ENCODE results near the gene NACC1.

Gene NACC1

GRCh38 chr19:13150187-13150930 lies 32.3 kb downstream of the NACC1 start, which contains the start of the genes IER2 and STX10:
Gene IER2 (plus strand): TSS chr19:13150411. CDS start chr19:13153187, 2,776 bp downstream.
Gene STX10 (minus strand): TSS chr19:13150375. CDS start chr19:13150173, 202 bp downstream.
- Histone ChIP-seq H3K9me3 (ENCODE audit: control insufficient read depth, insufficient read depth, low read length) (no peaks in the 10 kb centered on the region), H3K9ac (ENCODE audit: low read depth, low read length) (peak within 1 kb of the TSS; percentile 91), H3K4me1 (ENCODE audit: insufficient read depth, low read length) (no peaks in the 10 kb centered on the region), H3K36me3 (ENCODE audit: insufficient read depth, low read length) (no peaks in the 10 kb centered on the region)

GRCh38 chr19:13150931-13151604 lies 33.0 kb downstream of the NACC1 start:
- no peaks in the 10 kb centered on the region; the same call in 1 of the 2 replicates for H3K4me1 ChIP-seq (ENCODE audit: insufficient read depth, low read length)
- H3K9me3 ChIP-seq (ENCODE audit: control insufficient read depth, insufficient read depth, low read length), result no peaks in the 10 kb centered on the region
- H3K9ac ChIP-seq (ENCODE audit: low read depth, low read length), result peak overlapping the region; percentile 91
- H3K36me3 ChIP-seq (ENCODE audit: insufficient read depth, low read length), result no peaks in the 10 kb centered on the region

- H3K36me3 ChIP-seq (ENCODE audit: insufficient read depth, low read length), result no peaks in the 10 kb centered on the region
- H3K9me3 ChIP-seq (ENCODE audit: control insufficient read depth, insufficient read depth, low read length), result no peaks in the 10 kb centered on the region
- H3K9ac ChIP-seq (ENCODE audit: low read depth, low read length), result peak overlapping the region; percentile 91
- H3K4me1 ChIP-seq (ENCODE audit: insufficient read depth, low read length), result peaks cover 4% of the 10 kb centered on the region; the same call in 1 of the 2 replicates
Observed at GRCh38 chr19:13151605-13152355, 33.7 kb downstream of the NACC1 start.

- Histone ChIP-seq H3K36me3 (ENCODE audit: insufficient read depth, low read length) (no peaks in the 10 kb centered on the region), H3K9me3 (ENCODE audit: control insufficient read depth, insufficient read depth, low read length) (no peaks in the 10 kb centered on the region), H3K9ac (ENCODE audit: low read depth, low read length) (peak overlapping the region; percentile 81), H3K4me1 (ENCODE audit: insufficient read depth, low read length) (peaks cover 4% of the 10 kb centered on the region; the same call in 1 of the 2 replicates)
Observed at GRCh38 chr19:13152356-13152973, 34.4 kb downstream of the NACC1 start.

- H3K9me3 ChIP-seq (ENCODE audit: control insufficient read depth, insufficient read depth, low read length), result no peaks in the 10 kb centered on the region
- no peaks in the 10 kb centered on the region for H3K36me3 ChIP-seq (ENCODE audit: insufficient read depth, low read length)
- peak overlapping the region; percentile 81 for H3K9ac ChIP-seq (ENCODE audit: low read depth, low read length)
- H3K4me1 ChIP-seq (ENCODE audit: insufficient read depth, low read length), result peaks cover 4% of the 10 kb centered on the region; the same call in 1 of the 2 replicates
Observed at GRCh38 chr19:13152974-13153568, 35.0 kb downstream of the NACC1 start.

- H3K36me3 ChIP-seq (ENCODE audit: insufficient read depth, low read length), result no peaks in the 10 kb centered on the region
- H3K9ac ChIP-seq (ENCODE audit: low read depth, low read length), result peak overlapping the region; percentile 81
- peaks cover 4% of the 10 kb centered on the region; the same call in 1 of the 2 replicates for H3K4me1 ChIP-seq (ENCODE audit: insufficient read depth, low read length)
- no peaks in the 10 kb centered on the region for H3K9me3 ChIP-seq (ENCODE audit: control insufficient read depth, insufficient read depth, low read length)
Observed at GRCh38 chr19:13153569-13154240, 35.6 kb downstream of the NACC1 start.

- peak overlapping the region; percentile 81 for H3K9ac ChIP-seq (ENCODE audit: low read depth, low read length)
- peaks cover 4% of the 10 kb centered on the region; the same call in 1 of the 2 replicates for H3K4me1 ChIP-seq (ENCODE audit: insufficient read depth, low read length)
- no peaks in the 10 kb centered on the region for H3K36me3 ChIP-seq (ENCODE audit: insufficient read depth, low read length)
- H3K9me3 ChIP-seq (ENCODE audit: control insufficient read depth, insufficient read depth, low read length), result no peaks in the 10 kb centered on the region
Observed at GRCh38 chr19:13154241-13154778, 36.2 kb downstream of the NACC1 start.

- H3K9me3 ChIP-seq (ENCODE audit: control insufficient read depth, insufficient read depth, low read length), result no peaks in the 10 kb centered on the region
- H3K9ac ChIP-seq (ENCODE audit: low read depth, low read length), result peak overlapping the region; percentile 81
- H3K36me3 ChIP-seq (ENCODE audit: insufficient read depth, low read length), result no peaks in the 10 kb centered on the region
- peaks cover 5% of the 10 kb centered on the region; the same call in 1 of the 2 replicates for H3K4me1 ChIP-seq (ENCODE audit: insufficient read depth, low read length)
Observed at GRCh38 chr19:13154911-13155471, 36.9 kb downstream of the NACC1 start.

- Histone ChIP-seq H3K4me1 (ENCODE audit: insufficient read depth, low read length) (peaks cover 12% of the 10 kb centered on the region; the same call in 1 of the 2 replicates), H3K9me3 (ENCODE audit: control insufficient read depth, insufficient read depth, low read length) (no peaks in the 10 kb centered on the region), H3K36me3 (ENCODE audit: insufficient read depth, low read length) (no peaks in the 10 kb centered on the region), H3K9ac (ENCODE audit: low read depth, low read length) (peak overlapping the region; percentile 81)
Observed at GRCh38 chr19:13155472-13156359, 37.7 kb downstream of the NACC1 start.

GRCh38 chr19:13159713-13160112 lies 41.6 kb downstream of the NACC1 start:
- Histone ChIP-seq H3K9me3 (ENCODE audit: control insufficient read depth, insufficient read depth, low read length) (no peaks in the 10 kb centered on the region), H3K4me1 (ENCODE audit: insufficient read depth, low read length) (peaks cover 12% of the 10 kb centered on the region; the same call in 1 of the 2 replicates), H3K36me3 (ENCODE audit: insufficient read depth, low read length) (no peaks in the 10 kb centered on the region), H3K9ac (ENCODE audit: low read depth, low read length) (no peak overlapping the region)

- peaks cover 20% of the 10 kb centered on the region for H3K4me1 ChIP-seq (ENCODE audit: insufficient read depth, low read length)
- H3K9ac ChIP-seq (ENCODE audit: low read depth, low read length), result no peak overlapping the region
- no peaks in the 10 kb centered on the region for H3K9me3 ChIP-seq (ENCODE audit: control insufficient read depth, insufficient read depth, low read length)
- H3K36me3 ChIP-seq (ENCODE audit: insufficient read depth, low read length), result no peaks in the 10 kb centered on the region
Observed at GRCh38 chr19:13160557-13160956, 42.5 kb downstream of the NACC1 start.
